Measurements from ENCODE around the gene SCN4A.
"Not testable (repeated sequence)": the region's sequence is repeated elsewhere in the genome, so short reads cannot be mapped to it uniquely, and the experiment has no call there.

Gene SCN4A

DNA sequence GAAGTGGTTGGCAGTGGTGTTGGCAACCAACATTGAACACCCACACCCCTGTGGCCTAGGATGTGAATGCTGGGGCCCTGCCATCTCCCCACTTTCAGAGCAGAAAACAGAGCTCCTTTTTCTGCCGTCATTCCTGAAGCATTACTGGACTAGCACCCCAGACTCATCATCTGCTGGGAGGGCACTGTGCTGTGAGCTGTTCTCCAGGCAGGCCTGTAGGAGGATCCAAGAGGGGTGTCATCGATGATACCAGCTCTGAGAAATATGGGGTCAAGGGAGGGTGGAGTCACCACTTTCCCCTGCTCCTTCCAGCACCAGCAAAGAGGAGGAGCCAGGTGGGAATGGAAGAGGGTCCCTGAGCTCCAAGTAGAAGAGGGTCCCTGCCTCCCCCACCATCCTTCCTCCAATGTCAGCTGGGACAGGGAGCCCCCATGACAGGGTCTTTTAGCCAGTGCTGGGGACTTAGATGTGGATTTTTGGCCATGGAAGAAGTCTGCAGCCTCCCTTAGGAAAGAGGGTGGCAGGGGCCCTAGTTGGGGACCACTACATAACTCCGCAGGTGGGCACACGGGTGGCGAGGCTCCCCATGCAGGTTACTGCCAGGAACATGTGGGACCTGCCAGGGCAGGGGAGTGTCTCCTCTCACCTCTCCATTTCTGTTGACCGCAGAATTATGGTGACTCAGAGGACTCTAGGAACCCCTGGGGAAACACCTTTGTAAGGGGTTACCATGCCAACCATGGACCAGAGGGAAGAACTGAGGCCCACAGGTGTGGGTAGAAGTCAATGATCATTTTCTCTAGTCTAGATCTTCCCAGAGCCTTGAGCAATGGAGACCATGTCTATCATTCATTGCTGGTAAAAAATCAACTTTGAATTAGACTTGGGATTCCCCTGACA lies 73.6 kb downstream of the SCN4A start:
- not testable (repeated sequence) for H3K23ac ChIP-seq (ENCODE audit: low read depth, low read length, poor library complexity); H3K4ac ChIP-seq (ENCODE audit: low read length); H2BK5ac ChIP-seq (ENCODE audit: low read length); H2BK12ac ChIP-seq (ENCODE audit: low read length); H2AFZ ChIP-seq (ENCODE audit: low read length); DNase-seq (ENCODE audit: low spot score); H3K14ac ChIP-seq (ENCODE audit: low read length); H3K79me1 ChIP-seq (ENCODE audit: low read depth, low read length); H3K36me3 ChIP-seq (replicated peaks in 1 of 2; ENCODE audit: control insufficient read depth in 2 of 2, insufficient read depth in 2 of 2, low read length in 2 of 2); H2BK120ac ChIP-seq (ENCODE audit: low read depth, low read length); H2BK15ac ChIP-seq (ENCODE audit: low read length); H3K4me1 ChIP-seq (ENCODE audit: control insufficient read depth in 2 of 2, insufficient read depth in 1 of 2, low read depth in 1 of 2, low read length in 2 of 2); H3K27ac ChIP-seq (replicated peaks; ENCODE audit: low read length); H3K9ac ChIP-seq (ENCODE audit: low read depth, low read length, poor library complexity); H2AK5ac ChIP-seq (ENCODE audit: low read depth, low read length); H3K27me3 ChIP-seq (ENCODE audit: control insufficient read depth in 3 of 3, insufficient read depth in 3 of 3, low read depth in 1 of 3, low read length in 3 of 3); H4K91ac ChIP-seq (ENCODE audit: low read depth, low read length, poor library complexity); H3K4me2 ChIP-seq (ENCODE audit: insufficient read depth, low read length, poor library complexity, severe bottlenecking); H3K9me3 ChIP-seq (replicated peaks in 1 of 2; ENCODE audit: control insufficient read depth in 2 of 2, insufficient read depth in 1 of 2, low read depth in 1 of 2, low read length in 2 of 2); H3K4me3 ChIP-seq (ENCODE audit: low read length in 2 of 2); H3K18ac ChIP-seq (ENCODE audit: low read length); H4K8ac ChIP-seq (ENCODE audit: low read depth, low read length)
- no CpG with 5 or more reads among the region's 6 CpGs for WGBS, 2 donors (ENCODE audit: extremely low coverage in 2 of 2, insufficient read length in 2 of 2, insufficient replicate concordance in 1 of 2)

DNA sequence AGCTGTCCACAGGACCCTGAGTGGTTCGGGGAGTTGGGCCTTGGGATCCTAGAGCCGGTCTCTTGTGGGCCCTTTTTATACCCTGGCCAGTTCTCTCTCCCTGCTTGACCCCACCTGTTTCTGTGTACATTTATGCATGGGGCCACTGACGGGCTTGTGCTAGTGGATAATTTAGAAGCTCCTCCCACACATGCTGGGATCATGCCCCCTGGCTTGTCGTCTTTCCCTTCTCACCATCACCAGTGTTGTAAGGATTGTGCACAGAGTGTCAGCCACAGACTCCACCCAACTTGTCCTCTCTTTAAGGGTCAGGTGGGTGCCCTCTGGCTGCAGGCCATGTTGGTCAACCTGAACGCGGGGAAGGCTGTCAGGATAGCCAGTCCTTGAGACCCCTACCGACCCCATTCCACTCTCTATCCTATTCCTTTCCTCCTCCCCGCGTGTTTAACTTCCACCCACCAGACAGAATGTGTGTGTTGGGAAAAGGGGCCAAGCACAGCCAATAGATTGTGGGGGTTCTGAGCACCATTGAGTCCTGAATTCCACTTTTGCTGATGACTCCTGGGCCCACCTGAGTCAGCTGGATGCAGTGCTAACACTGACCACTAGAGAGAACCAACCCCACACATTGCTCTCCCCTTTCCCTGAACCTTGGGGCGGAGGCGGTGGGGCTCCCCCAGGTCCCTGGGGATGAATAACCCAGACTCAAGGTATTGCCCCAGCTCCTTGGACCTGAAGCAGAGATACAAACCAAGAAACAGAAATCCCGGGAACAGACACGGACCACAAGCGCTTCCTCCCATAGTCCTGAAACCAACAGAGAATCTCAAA lies 76.0 kb downstream of the SCN4A start, which contains the start of gene CSH1:
CSH1 (minus strand) TSS at position 51 of the 831 bp plus-strand sequence. CDS start 63 bp downstream, outside the sequence.
- not testable (repeated sequence) for H3K4ac ChIP-seq (ENCODE audit: low read length); H3K36me3 ChIP-seq (replicated peaks in 1 of 2; ENCODE audit: control insufficient read depth in 2 of 2, insufficient read depth in 2 of 2, low read length in 2 of 2); H3K4me3 ChIP-seq (ENCODE audit: low read length in 2 of 2); H2BK15ac ChIP-seq (ENCODE audit: low read length); H3K14ac ChIP-seq (ENCODE audit: low read length); H3K9ac ChIP-seq (ENCODE audit: low read depth, low read length, poor library complexity); H2AK5ac ChIP-seq (ENCODE audit: low read depth, low read length); H2BK5ac ChIP-seq (ENCODE audit: low read length); H2AFZ ChIP-seq (ENCODE audit: low read length); H3K27me3 ChIP-seq (ENCODE audit: control insufficient read depth in 3 of 3, insufficient read depth in 3 of 3, low read depth in 1 of 3, low read length in 3 of 3); H3K4me1 ChIP-seq (ENCODE audit: control insufficient read depth in 2 of 2, insufficient read depth in 1 of 2, low read depth in 1 of 2, low read length in 2 of 2); H4K91ac ChIP-seq (ENCODE audit: low read depth, low read length, poor library complexity); H2BK12ac ChIP-seq (ENCODE audit: low read length); H2BK120ac ChIP-seq (ENCODE audit: low read depth, low read length); H3K18ac ChIP-seq (ENCODE audit: low read length); H3K23ac ChIP-seq (ENCODE audit: low read depth, low read length, poor library complexity); H3K27ac ChIP-seq (replicated peaks; ENCODE audit: low read length); H3K9me3 ChIP-seq (replicated peaks in 1 of 2; ENCODE audit: control insufficient read depth in 2 of 2, insufficient read depth in 1 of 2, low read depth in 1 of 2, low read length in 2 of 2); H3K4me2 ChIP-seq (ENCODE audit: insufficient read depth, low read length, poor library complexity, severe bottlenecking); H3K79me1 ChIP-seq (ENCODE audit: low read depth, low read length); DNase-seq (ENCODE audit: low spot score); H4K8ac ChIP-seq (ENCODE audit: low read depth, low read length)
- no CpG with 5 or more reads among the region's 14 CpGs for WGBS, 2 donors (ENCODE audit: extremely low coverage in 2 of 2, insufficient read length in 2 of 2, insufficient replicate concordance in 1 of 2)

DNA sequence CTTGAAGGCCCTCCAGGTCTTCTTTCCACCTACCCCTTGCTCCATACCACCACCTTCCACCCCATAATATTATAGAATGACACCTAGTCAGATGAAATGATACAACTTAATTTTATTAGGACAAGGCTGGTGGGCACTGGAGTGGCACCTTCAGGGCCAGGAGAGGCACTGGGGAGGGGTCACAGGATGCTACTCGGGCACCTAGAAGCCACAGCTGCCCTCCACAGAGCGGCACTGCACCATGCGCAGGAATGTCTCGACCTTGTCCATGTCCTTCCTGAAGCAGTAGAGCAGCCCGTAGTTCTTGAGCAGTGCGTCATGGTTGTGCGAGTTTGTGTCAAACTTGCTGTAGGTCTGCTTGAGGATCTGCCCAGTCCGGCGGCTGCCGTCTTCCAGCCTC lies 77.9 kb downstream of the SCN4A start:
- not testable (repeated sequence) for H3K4me1 ChIP-seq (ENCODE audit: control insufficient read depth in 2 of 2, insufficient read depth in 1 of 2, low read depth in 1 of 2, low read length in 2 of 2); H3K4ac ChIP-seq (ENCODE audit: low read length); H2BK15ac ChIP-seq (ENCODE audit: low read length); H3K27ac ChIP-seq (replicated peaks; ENCODE audit: low read length); H3K27me3 ChIP-seq (ENCODE audit: control insufficient read depth in 3 of 3, insufficient read depth in 3 of 3, low read depth in 1 of 3, low read length in 3 of 3); H4K91ac ChIP-seq (ENCODE audit: low read depth, low read length, poor library complexity); H2BK120ac ChIP-seq (ENCODE audit: low read depth, low read length); H3K4me2 ChIP-seq (ENCODE audit: insufficient read depth, low read length, poor library complexity, severe bottlenecking); H3K9ac ChIP-seq (ENCODE audit: low read depth, low read length, poor library complexity); H3K4me3 ChIP-seq (ENCODE audit: low read length in 2 of 2); H3K79me1 ChIP-seq (ENCODE audit: low read depth, low read length); DNase-seq (ENCODE audit: low spot score); H3K36me3 ChIP-seq (replicated peaks in 1 of 2; ENCODE audit: control insufficient read depth in 2 of 2, insufficient read depth in 2 of 2, low read length in 2 of 2); H3K23ac ChIP-seq (ENCODE audit: low read depth, low read length, poor library complexity); H2AFZ ChIP-seq (ENCODE audit: low read length); H2AK5ac ChIP-seq (ENCODE audit: low read depth, low read length); H4K8ac ChIP-seq (ENCODE audit: low read depth, low read length); H2BK5ac ChIP-seq (ENCODE audit: low read length); H3K9me3 ChIP-seq (replicated peaks in 1 of 2; ENCODE audit: control insufficient read depth in 2 of 2, insufficient read depth in 1 of 2, low read depth in 1 of 2, low read length in 2 of 2); H2BK12ac ChIP-seq (ENCODE audit: low read length); H3K18ac ChIP-seq (ENCODE audit: low read length); H3K14ac ChIP-seq (ENCODE audit: low read length)
- no CpG with 5 or more reads among the region's 10 CpGs for WGBS, 2 donors (ENCODE audit: extremely low coverage in 2 of 2, insufficient read length in 2 of 2, insufficient replicate concordance in 1 of 2)

DNA sequence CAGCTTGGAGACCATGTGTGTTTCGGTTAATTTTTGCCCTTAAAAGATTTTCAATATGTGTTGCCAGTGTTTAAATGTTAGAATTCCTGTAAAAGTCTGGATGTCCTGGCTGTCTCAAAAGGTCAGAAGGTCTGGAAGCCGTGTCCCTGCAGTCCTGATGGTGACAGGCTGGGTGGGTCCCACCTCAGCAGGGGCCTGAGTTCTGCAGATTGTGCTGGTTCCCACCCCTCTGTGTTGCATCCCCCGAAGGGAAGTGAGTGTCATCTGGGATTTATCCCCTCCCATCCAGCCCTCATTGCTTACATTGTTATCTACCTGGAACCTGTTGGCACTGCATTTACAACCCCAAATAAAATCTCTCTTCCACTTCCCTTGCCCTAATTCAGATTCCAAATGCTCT lies 78.7 kb downstream of the SCN4A start:
- H3K79me1 ChIP-seq (ENCODE audit: low read depth, low read length); H3K27me3 ChIP-seq (ENCODE audit: control insufficient read depth in 3 of 3, insufficient read depth in 3 of 3, low read depth in 1 of 3, low read length in 3 of 3); H2BK15ac ChIP-seq (ENCODE audit: low read length); H2BK120ac ChIP-seq (ENCODE audit: low read depth, low read length); H3K23ac ChIP-seq (ENCODE audit: low read depth, low read length, poor library complexity); H2AFZ ChIP-seq (ENCODE audit: low read length); H3K4ac ChIP-seq (ENCODE audit: low read length); DNase-seq (ENCODE audit: low spot score); H3K27ac ChIP-seq (replicated peaks; ENCODE audit: low read length); H2BK5ac ChIP-seq (ENCODE audit: low read length); H3K4me3 ChIP-seq (ENCODE audit: low read length in 2 of 2); H3K18ac ChIP-seq (ENCODE audit: low read length); H3K36me3 ChIP-seq (replicated peaks in 1 of 2; ENCODE audit: control insufficient read depth in 2 of 2, insufficient read depth in 2 of 2, low read length in 2 of 2); H4K91ac ChIP-seq (ENCODE audit: low read depth, low read length, poor library complexity); H3K4me1 ChIP-seq (ENCODE audit: control insufficient read depth in 2 of 2, insufficient read depth in 1 of 2, low read depth in 1 of 2, low read length in 2 of 2); H2AK5ac ChIP-seq (ENCODE audit: low read depth, low read length); H4K8ac ChIP-seq (ENCODE audit: low read depth, low read length); H3K4me2 ChIP-seq (ENCODE audit: insufficient read depth, low read length, poor library complexity, severe bottlenecking); H3K14ac ChIP-seq (ENCODE audit: low read length); H3K9me3 ChIP-seq (replicated peaks in 1 of 2; ENCODE audit: control insufficient read depth in 2 of 2, insufficient read depth in 1 of 2, low read depth in 1 of 2, low read length in 2 of 2); H3K9ac ChIP-seq (ENCODE audit: low read depth, low read length, poor library complexity); H2BK12ac ChIP-seq (ENCODE audit: low read length): not testable (repeated sequence)
- WGBS, 2 donors (ENCODE audit: extremely low coverage in 2 of 2, insufficient read length in 2 of 2, insufficient replicate concordance in 1 of 2): no CpG with 5 or more reads among the region's 3 CpGs
